KBM-7 (cell line): Measurements from ENCODE around the gene RMDN3.
A peak's percentile ranks its signal among the peaks of the same experiment; 100 is the strongest.

ENCODE experiments used
- DNase-seq: peaks from one replicate; pipeline ENCODE4 v3.0.0-alpha.2; 2015
- in situ Hi-C: fragments of 300-500 bp; cut with MboI; formaldehyde crosslinking; loops from 2 replicates; pipeline ENCODE4 v1.14.3; 2020; ENCODE audit warnings: low sequenced_read_pairs, low pct_unique_long_range_greater_than_20kb, mixed read lengths

RMDN3 gene

GRCh38 chr15:40714144-40714543 is 40.9 kb downstream of the RMDN3 start:
- in situ Hi-C loops = no loop called here
- DNase-seq = no peak

GRCh38 chr15:40706121-40706520 is 48.9 kb downstream of the RMDN3 start:
- in situ Hi-C loops = no loop called here
- DNase-seq = no peak

- in situ Hi-C loops = no loop called here
- peak; percentile 37 for DNase-seq
Observed at GRCh38 chr15:40702077-40702476, 53.0 kb downstream of the RMDN3 start.

GRCh38 chr15:40697916-40698315 is 57.1 kb downstream of the RMDN3 start:
- no peak for DNase-seq
- in situ Hi-C loops = no loop called here

GRCh38 chr15:40696228-40696627 is 58.8 kb downstream of the RMDN3 start:
- no peak for DNase-seq
- in situ Hi-C loops = no loop called here

GRCh38 chr15:40695469-40695890 is 59.6 kb downstream of the RMDN3 start:
- peak; percentile 26 for DNase-seq
- in situ Hi-C loops = no loop called here

GRCh38 chr15:40694688-40695468 is 60.2 kb downstream of the RMDN3 start, which contains the start of gene RAD51:
TSS of gene RAD51 (plus strand) at chr15:40695174. CDS start at chr15:40698759, 3,585 bp downstream.
- DNase-seq = peak; percentile 97
- in situ Hi-C loops = no loop called here

GRCh38 chr15:40693904-40694687 is 61.0 kb downstream of the RMDN3 start:
- DNase-seq = peak; percentile 44

GRCh38 chr15:40691737-40692136 is 63.3 kb downstream of the RMDN3 start:
- no peak for DNase-seq
- in situ Hi-C loops = no loop called here

More at GRCh38 chr15:40693904-40694687, 61.0 kb downstream of the RMDN3 start:
- in situ Hi-C loops = no loop called here

- no peak for DNase-seq
- in situ Hi-C loops = no loop called here
Observed at GRCh38 chr15:40688932-40689799, 65.9 kb downstream of the RMDN3 start.
